ENCODE measurements around the gene CWH43.
A peak's percentile ranks its signal among the peaks of the same experiment; 100 is the strongest.
"Not testable (repeated sequence)": the region's sequence is repeated elsewhere in the genome, so short reads cannot be mapped to it uniquely, and the experiment has no call there.

The CWH43 gene

GRCh38 chr4:48985976-48986653 lies at the start of gene CWH43:
Gene CWH43 (plus strand): TSS chr4:48986275. CDS start chr4:48986430, 155 bp downstream.
- DNase-seq: no peak

DNA sequence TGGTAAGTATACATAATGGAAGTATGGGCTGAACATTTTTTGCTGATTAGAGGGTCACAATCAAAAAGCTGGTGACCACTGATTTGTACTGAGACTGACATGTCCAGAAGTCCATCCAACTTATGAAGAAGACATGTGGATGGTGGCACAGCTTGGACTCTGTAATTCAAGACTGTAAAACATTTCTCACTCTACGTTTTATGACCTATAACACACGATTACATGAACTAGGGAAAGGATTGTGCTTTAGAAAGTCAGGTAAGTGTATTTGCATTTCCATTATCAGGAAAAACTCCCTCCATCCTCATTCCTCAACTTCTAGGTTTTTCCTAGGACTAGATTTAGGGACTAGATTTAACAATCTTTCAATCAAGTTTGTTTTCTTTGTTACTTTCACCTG lies 49.0 kb upstream of the CWH43 start:
- no peak for DNase-seq

- no peak for DNase-seq
Measured at GRCh38 chr4:48938831-48939230, 47.2 kb upstream of the CWH43 start.

DNA sequence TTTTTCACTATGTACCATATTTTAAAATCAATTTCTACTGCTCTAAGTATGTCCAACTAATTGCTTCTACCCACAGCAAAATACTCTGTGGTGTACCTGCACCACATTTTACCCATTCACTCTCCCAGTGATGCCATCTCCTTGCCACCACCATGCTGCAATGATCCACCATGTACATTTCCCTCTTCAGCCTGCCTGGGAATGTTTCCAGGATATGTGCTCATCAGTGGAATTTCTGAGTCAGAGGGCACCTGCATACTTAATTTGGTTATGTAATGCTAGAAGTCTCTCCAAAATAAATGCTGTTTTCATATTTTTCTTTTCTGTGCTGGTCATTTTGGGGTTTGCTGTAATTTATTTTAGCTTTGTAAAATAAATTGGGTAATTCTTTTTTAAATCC lies 46.3 kb upstream of the CWH43 start:
- no peak for DNase-seq

- DNase-seq: no peak
Measured at GRCh38 chr4:48943387-48943786, 42.7 kb upstream of the CWH43 start.

- DNase-seq: no peak
Measured at GRCh38 chr4:48944252-48944651, 41.8 kb upstream of the CWH43 start.

GRCh38 chr4:48944756-48945241 lies 41.3 kb upstream of the CWH43 start:
- peak; percentile 18 for DNase-seq

- no peak for DNase-seq
Measured at GRCh38 chr4:48945981-48946380, 40.1 kb upstream of the CWH43 start.

- no peak for DNase-seq
Measured at GRCh38 chr4:48947731-48948130, 38.3 kb upstream of the CWH43 start.

DNA sequence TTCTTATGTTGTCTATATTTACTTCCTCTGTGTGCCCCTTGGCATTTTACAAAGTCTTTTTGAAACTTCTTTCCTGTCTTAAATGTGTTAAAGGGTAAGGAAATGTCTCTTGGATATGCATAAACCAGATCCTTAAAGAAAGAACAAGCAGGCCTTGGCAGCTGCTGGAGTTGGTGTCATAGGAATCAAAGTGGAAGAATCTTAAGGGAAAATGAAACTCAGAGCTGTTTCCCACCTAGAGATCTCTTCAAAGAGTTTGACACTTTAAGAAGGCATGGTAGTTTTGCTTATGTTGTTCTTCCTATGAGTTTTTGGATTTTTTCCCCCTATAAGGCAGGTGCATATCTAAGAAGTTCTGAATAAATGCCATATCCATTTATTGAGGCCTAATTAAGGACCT lies 37.0 kb upstream of the CWH43 start:
- DNase-seq: no peak

GRCh38 chr4:48949518-48950219 lies 36.4 kb upstream of the CWH43 start:
- DNase-seq: no peak

GRCh38 chr4:48954314-48954713 lies 31.8 kb upstream of the CWH43 start:
- no peak for DNase-seq

DNA sequence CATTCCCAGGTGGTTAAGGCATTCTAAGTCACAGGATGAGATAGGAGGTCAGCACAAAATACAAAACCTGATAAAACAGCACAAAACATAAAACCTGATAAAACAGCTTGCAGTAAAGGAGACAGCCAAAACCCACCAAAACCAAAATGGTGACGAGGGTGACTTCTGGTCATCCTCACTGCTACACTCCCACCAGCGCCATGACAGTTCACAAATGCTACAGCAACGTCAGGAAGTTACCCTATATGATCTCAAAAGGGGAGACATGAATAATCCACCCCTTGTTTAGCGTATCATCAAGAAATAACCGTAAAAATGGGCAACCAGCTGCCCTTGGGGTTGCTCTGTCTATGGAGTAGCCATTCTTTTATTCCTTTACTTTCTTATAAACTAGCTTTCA lies 28.7 kb upstream of the CWH43 start:
- DNase-seq: not testable (repeated sequence)

GRCh38 chr4:48958582-48958981 lies 27.5 kb upstream of the CWH43 start:
- no peak for DNase-seq

DNA sequence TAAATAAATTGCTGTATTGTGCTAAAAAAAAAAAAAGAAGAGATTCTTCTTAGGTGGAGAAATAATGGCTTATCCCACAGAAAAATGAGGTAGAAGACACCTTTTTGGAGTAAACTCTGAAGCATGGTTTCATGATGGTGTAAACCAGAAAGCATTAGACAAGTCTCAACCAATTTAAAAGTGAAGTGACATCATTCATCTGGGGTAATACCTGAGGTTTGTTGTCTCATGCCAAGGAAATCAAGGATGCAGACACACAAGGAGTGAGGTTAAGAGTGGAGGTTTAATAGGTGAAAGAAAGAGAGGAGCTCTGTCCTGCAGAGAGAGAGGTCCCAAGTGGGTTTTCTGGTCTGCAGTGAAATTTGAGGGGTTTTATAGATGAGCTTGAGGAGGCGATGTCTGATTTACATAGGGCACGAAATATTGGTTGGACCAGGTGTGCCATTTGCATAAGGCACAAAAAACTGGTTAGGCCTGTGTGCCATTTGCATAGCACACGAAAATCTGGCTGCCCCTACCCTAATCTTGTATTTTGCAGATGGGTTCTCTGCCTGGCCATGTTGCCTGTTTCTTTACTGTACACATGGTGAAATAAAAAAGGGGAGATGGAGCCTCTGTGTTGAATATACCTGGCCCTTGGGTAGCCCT lies 25.0 kb upstream of the CWH43 start:
- DNase-seq: no peak

DNA sequence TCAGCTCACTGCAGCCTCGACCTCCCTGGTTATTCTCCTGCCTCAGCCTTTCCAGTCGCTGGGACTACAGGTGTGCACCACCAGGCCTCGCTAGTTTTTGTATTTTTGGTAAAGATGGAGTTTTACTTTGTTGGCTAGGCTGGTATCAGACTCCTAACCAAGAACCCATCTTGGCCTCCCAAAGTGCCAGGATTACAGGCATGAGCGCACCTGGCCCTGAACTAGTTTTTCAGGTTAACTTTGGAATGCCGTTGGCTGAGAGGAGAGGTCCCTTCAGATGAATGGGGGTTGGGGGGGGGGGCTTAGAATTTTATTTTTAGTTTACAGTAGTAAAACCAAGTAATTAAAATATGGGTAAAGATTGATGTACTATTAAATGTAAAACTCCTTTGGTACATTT lies 23.4 kb upstream of the CWH43 start:
- DNase-seq: no peak

DNA sequence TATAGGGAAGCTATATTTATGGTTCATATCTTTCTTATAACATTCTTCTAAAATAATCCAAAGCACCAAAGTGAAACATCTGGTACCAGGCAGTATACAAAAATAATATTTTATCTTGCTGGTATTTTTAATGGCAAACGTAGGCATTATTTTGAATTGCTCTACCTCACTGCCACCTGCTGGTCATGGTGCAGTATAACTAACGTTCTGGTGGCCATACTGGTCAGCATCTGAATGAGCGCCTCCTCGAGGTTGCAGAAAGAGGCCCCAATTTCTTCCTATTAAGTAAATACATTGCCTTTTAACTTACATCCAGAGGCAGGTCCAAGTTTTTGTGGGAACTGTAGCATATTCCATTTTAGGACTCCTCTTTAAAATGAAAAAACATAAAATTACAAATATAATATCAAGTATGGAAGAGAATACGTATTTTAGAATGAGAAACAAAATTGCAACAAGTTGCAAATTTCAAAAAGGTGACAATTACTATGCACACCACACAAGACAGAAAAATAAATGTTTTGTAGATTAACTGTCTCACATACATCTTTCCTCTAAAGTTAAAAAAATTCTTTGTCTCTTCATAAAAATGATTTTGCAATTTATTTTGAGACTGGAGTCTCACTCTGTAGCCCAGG lies 22.9 kb upstream of the CWH43 start:
- DNase-seq: peak; percentile 58

DNA sequence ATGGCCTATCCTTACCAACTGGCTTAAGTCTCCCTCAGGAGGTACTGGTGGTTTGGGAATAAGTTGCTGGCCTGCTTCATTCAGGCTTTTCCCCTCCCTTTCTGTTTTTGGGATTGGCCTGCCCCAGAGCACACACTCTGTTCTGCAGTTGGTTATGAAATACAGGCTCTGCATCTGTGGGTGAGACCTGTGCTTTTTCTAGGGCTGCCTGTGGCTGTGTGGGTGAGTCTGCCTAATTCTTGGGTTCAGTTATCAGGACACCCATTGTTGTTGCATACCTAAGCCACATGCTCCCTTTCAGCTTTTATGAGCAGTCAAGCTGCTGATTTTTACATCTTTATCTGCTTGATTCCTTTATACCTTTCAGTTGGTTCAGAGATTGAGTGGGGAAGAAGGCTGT lies 19.0 kb upstream of the CWH43 start:
- no peak for DNase-seq

DNA sequence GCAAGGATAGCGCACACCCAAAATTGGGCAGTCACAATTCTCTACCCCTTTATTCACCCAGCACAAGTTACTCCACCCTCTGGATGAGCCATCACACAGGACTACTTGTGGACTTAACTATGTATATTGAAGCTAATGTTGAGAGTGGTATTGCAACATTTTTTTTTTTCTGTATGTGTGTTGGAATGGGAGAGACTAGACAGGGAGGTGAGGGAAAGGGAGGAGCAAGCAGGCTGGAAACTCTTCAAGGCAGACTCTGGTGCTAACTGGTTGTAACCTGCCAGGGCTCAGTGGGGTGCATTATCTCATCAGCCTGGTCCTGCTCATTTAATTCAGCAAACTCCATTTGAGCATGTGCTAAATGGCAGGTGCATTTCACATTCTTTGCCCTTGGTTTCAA lies 18.4 kb upstream of the CWH43 start:
- DNase-seq: no peak

GRCh38 chr4:48968814-48969213 lies 17.3 kb upstream of the CWH43 start:
- no peak for DNase-seq

- no peak for DNase-seq
Measured at GRCh38 chr4:48970471-48970921, 15.6 kb upstream of the CWH43 start.

GRCh38 chr4:48974979-48975640 lies 11.0 kb upstream of the CWH43 start:
- no peak for DNase-seq

DNA sequence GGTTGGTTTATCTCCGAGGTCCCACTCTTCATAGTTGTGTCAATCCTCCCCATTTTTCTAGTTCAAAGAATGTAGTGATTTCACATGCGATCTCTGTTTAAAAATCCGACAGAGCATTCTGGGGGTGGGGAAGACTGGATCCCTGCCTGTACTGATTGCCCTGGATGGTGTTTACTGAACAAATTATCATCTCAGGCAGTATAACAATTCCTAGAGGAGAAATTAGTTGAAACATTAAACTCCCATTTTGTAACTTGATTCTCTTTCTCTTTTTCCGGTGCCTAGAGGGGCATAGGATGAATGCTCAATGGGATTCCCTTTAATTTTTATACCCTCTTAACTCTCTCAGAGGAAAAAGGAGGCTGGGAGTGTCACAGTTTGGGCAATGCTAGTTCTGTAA lies 10.0 kb upstream of the CWH43 start:
- no peak for DNase-seq

Data from stimulated activated CD4-positive, alpha-beta T cell treated with anti-CD3 and anti-CD28 coated beads, Interleukin-12 subunit alpha, Interleukin-12 subunit beta, amount 100 ng/mL, for 4 hours (primary cell).